ENCODE measurements around the gene H2AZ2.
A peak's percentile ranks its signal among the peaks of the same experiment; 100 is the strongest.
"Not testable (repeated sequence)": the region's sequence is repeated elsewhere in the genome, so short reads cannot be mapped to it uniquely, and the experiment has no call there.

The H2AZ2 gene

DNA sequence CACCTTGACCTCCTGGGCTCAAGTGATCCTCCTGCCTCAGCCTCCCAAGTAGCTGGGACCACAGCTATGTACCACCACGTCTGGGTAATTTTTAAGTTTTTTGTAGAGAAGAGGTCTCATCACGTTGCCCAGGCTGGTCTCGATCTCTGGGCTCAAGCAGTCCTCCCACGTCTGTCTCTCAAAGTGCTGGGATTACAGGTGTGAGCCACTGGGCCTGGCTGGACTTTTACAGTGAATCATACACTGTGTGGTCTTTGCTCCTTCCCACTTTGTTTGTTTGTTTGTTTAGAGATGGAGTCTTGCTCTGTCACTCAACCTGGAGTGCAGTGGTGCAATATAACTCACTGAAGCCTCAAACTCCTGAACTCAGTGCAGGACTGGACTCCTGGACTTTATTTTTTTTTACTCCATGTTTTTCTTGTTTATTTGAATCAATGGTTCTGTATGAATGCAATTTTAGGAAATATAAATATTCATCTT lies 38.9 kb downstream of the H2AZ2 start:
- Histone ChIP-seq H3K27ac (ENCODE audit: low read depth, low read length) (no peak overlapping the region), H3K4me3 (ENCODE audit: low read length) (no peak overlapping the region), H3K27me3 (ENCODE audit: insufficient read depth, low read length) (no peaks in the 10 kb centered on the region), H3K36me3 (ENCODE audit: insufficient read depth, low read length) (0 out of 2 replicates have a peak, but pooled peaks cover 4% of the 10 kb centered on the region), H3K4me1 (ENCODE audit: insufficient read depth, low read length) (no peaks in the 10 kb centered on the region), H3K9me3 (ENCODE audit: insufficient read depth, low read depth, low read length) (no peaks in the 10 kb centered on the region), H3K9ac (ENCODE audit: low read depth, low read length) (no peak overlapping the region)
- WGBS, result 86% methylated on average over 4 of the region's 4 CpGs

DNA sequence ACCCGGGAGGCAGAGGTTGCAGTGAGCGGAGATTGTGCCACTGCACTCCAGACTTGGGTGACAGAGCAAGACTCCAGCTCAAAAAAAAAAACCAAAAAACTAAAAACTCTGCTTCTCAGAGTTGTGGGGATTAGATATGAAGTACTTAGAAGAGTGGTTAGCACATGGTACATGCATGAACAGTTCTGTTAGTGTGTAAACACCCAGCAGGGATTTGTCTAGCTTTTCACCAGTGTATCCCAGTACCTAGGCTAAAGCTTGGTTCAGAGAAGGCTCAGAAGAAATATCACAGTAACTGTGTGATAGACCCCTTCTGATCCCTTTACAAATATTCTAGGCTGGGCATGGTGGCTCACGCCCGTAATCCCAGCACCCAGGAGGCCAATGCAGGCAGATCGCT lies 41.9 kb downstream of the H2AZ2 start:
- WGBS, result 91% methylated on average over 5 of the region's 5 CpGs
- Histone ChIP-seq H3K27ac (ENCODE audit: low read depth, low read length) (no peak overlapping the region), H3K27me3 (ENCODE audit: insufficient read depth, low read length) (no peaks in the 10 kb centered on the region)

DNA sequence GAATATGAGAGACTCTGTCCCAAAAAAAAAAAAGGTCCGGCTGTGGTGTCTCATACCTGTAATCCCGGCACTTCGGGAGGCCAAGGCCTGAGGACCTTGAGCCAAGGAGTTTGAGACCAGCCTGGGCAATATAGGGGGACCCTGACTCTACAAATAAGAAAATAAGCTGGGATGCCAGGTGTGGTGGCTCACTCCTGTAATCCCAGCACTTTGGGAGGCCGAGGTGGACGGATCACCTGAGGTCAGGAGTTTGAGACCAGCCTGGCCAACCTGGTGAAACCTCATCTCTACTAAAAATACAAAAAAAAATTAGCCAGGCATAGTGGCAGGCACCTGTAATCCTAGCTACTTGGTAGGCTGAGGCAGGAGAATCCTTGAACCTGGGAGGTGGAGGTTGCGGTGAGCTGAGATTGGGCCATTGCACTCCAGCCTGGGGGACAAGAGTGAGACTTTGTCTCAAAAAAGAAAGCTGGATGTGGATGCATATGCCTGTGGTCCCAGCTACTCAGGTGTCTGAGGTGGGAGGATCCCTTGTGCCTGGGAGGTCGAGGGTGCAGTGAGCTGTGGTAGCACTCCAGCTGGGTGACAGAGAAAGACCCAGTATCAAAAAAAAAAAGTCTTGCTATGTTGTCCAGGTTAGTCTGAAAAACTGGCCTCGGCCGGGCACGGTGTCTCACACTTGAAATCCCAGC lies 43.9 kb downstream of the H2AZ2 start:
- Histone ChIP-seq H3K27ac (ENCODE audit: low read depth, low read length) (0 out of 2 replicates have a peak overlapping the region, but pooled peaks have one; percentile 18), H3K36me3 (ENCODE audit: insufficient read depth, low read length) (peaks cover 50% of the 10 kb centered on the region)
- WGBS, result 92% methylated on average over 10 of the region's 10 CpGs
- not testable (repeated sequence) for H3K27me3 ChIP-seq (ENCODE audit: insufficient read depth, low read length); H3K4me3 ChIP-seq (ENCODE audit: low read length); H3K9ac ChIP-seq (ENCODE audit: low read depth, low read length); H3K4me1 ChIP-seq (ENCODE audit: insufficient read depth, low read length); H3K9me3 ChIP-seq (ENCODE audit: insufficient read depth, low read depth, low read length)

More for the DNA sequence above, 41.9 kb downstream of the H2AZ2 start:
- Histone ChIP-seq H3K4me3 (ENCODE audit: low read length) (no peak overlapping the region), H3K4me1 (ENCODE audit: insufficient read depth, low read length) (no peaks in the 10 kb centered on the region), H3K36me3 (ENCODE audit: insufficient read depth, low read length) (peaks cover 32% of the 10 kb centered on the region), H3K9ac (ENCODE audit: low read depth, low read length) (no peak overlapping the region), H3K9me3 (ENCODE audit: insufficient read depth, low read depth, low read length) (no peaks in the 10 kb centered on the region)

DNA sequence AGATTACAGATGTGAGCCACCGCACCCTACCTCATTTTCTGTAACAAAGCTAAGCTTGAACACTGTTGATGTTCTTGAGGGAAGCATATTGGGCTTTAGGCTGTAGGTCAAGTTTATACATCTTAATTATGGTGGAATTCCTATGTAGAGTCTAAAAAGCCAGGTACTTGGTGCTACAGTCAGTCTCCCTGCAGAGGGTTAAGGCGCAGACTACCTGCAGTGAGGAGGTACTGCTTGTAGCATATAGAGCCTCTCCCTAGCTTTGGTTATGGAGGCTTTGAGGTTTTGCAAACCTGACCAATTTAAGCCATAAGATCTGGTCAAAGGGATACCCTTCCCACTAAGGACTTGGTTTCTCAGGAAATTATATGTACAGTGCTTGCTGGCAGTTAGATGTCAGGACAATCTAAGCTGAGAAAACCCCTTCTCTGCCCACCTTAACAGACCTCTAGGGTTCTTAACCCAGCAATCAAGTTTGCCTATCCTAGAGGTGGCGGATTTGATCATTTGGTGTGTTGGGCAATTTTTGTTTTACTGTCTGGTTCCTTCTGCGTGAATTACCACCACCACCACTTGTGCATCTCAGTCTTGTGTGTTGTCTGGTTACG lies 45.4 kb downstream of the H2AZ2 start:
- H3K4me3 ChIP-seq (ENCODE audit: low read length), result no peak overlapping the region
- no peak overlapping the region for H3K9ac ChIP-seq (ENCODE audit: low read depth, low read length)
- no peaks in the 10 kb centered on the region for H3K9me3 ChIP-seq (ENCODE audit: insufficient read depth, low read depth, low read length)
- H3K36me3 ChIP-seq (ENCODE audit: insufficient read depth, low read length), result peaks cover 64% of the 10 kb centered on the region
- H3K27ac ChIP-seq (ENCODE audit: low read depth, low read length), result no peak overlapping the region; the same call in 1 of the 2 replicates
- WGBS, result 94% methylated on average over 4 of the region's 5 CpGs
- no peaks in the 10 kb centered on the region for H3K27me3 ChIP-seq (ENCODE audit: insufficient read depth, low read length)
- peaks cover 6% of the 10 kb centered on the region for H3K4me1 ChIP-seq (ENCODE audit: insufficient read depth, low read length)

DNA sequence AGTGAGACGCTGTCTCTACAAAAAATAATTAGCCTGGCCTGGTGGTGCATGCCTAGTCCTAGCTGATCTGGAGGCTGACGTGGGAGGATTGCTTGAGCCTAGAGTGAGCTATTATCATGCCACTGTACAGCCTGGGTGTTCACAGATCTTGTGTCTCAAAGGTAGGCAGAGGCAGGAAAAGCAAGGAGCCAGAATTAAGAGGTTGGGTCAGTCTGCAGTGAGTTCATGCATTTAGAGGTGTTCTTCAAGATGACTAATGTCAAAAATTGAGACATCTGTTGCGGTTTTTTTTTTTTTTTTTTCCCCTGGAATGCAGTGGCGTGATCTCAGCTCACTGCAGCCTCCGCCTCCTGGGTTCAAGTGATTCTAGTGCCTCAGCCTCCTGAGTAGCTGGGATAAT lies 46.0 kb downstream of the H2AZ2 start:
- H3K9me3 ChIP-seq (ENCODE audit: insufficient read depth, low read depth, low read length), result no peaks in the 10 kb centered on the region
- no peak overlapping the region for H3K4me3 ChIP-seq (ENCODE audit: low read length)
- H3K27me3 ChIP-seq (ENCODE audit: insufficient read depth, low read length), result no peaks in the 10 kb centered on the region
- whole genome bisulfite sequencing, result 96% methylated on average over 5 of the region's 5 CpGs
- no peak overlapping the region for H3K27ac ChIP-seq (ENCODE audit: low read depth, low read length)
- peaks cover 66% of the 10 kb centered on the region for H3K36me3 ChIP-seq (ENCODE audit: insufficient read depth, low read length)
- H3K9ac ChIP-seq (ENCODE audit: low read depth, low read length), result no peak overlapping the region
- H3K4me1 ChIP-seq (ENCODE audit: insufficient read depth, low read length), result peaks cover 6% of the 10 kb centered on the region

DNA sequence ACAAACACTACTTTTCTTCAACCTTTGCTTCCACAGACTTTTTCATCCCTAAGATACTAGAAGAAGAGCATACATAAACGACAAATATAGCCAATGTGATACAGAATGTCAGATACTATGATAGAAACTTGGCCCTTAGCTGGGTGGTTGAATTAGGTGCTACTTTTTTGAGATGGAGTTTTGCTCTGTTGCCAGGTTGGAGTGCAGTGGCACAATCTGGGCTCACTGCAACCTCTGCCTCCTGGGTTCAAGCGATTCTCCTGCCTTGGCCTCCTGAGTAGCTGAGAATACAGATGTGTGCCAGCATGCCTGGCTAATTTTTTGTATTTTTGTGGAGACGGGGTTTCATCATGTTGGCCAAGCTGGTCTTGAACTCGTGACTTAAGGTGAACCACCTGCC lies 47.9 kb downstream of the H2AZ2 start:
- H3K9me3 ChIP-seq (ENCODE audit: insufficient read depth, low read depth, low read length), result no peaks in the 10 kb centered on the region
- H3K36me3 ChIP-seq (ENCODE audit: insufficient read depth, low read length), result peaks cover 66% of the 10 kb centered on the region
- H3K4me1 ChIP-seq (ENCODE audit: insufficient read depth, low read length), result peaks cover 6% of the 10 kb centered on the region
- 73% methylated on average over 4 of the region's 4 CpGs for WGBS
- H3K27me3 ChIP-seq (ENCODE audit: insufficient read depth, low read length), result no peaks in the 10 kb centered on the region
- no peak overlapping the region for H3K9ac ChIP-seq (ENCODE audit: low read depth, low read length)
- no peak overlapping the region for H3K4me3 ChIP-seq (ENCODE audit: low read length)
- no peak overlapping the region for H3K27ac ChIP-seq (ENCODE audit: low read depth, low read length)

DNA sequence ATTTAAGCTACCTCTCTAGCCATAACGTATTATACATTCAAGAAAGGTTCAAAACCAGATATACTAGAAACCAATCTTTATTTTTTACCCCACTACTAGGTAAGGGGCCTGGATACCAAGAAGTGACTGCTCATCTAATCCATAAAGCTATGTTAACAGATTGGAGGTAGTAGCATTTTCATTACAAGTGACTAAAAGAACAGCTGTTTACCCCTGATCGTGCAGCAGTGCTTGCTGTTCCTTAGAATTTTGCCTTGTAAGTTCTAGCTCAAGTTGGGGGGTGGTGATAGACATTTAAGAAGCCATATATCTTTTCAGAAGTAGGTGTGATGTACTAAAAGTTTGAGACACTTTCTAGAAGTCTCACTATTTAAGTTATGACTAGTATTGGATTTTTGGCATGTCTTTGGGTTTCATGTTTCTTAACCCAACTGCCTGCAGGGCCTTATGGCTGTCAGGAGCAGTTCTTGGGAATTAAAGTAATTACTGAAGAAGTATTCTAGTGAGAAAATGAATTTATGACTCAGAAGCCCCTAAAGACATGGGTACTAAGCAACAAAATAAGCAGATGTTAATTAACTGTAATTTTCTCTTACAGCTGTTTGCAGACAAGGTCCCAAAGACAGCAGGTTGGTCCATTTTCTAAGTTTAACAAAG lies 49.1 kb downstream of the H2AZ2 start:
- peaks cover 6% of the 10 kb centered on the region for H3K4me1 ChIP-seq (ENCODE audit: insufficient read depth, low read length)
- H3K27ac ChIP-seq (ENCODE audit: low read depth, low read length), result peak overlapping the region; percentile 53
- H3K9me3 ChIP-seq (ENCODE audit: insufficient read depth, low read depth, low read length), result no peaks in the 10 kb centered on the region
- H3K36me3 ChIP-seq (ENCODE audit: insufficient read depth, low read length), result peaks cover 62% of the 10 kb centered on the region
- peak overlapping the region; percentile 94 for H3K4me3 ChIP-seq (ENCODE audit: low read length)
- H3K9ac ChIP-seq (ENCODE audit: low read depth, low read length), result peak overlapping the region; percentile 100
- H3K27me3 ChIP-seq (ENCODE audit: insufficient read depth, low read length), result no peaks in the 10 kb centered on the region
- 74% methylated on average over 2 of the region's 2 CpGs for WGBS

DNA sequence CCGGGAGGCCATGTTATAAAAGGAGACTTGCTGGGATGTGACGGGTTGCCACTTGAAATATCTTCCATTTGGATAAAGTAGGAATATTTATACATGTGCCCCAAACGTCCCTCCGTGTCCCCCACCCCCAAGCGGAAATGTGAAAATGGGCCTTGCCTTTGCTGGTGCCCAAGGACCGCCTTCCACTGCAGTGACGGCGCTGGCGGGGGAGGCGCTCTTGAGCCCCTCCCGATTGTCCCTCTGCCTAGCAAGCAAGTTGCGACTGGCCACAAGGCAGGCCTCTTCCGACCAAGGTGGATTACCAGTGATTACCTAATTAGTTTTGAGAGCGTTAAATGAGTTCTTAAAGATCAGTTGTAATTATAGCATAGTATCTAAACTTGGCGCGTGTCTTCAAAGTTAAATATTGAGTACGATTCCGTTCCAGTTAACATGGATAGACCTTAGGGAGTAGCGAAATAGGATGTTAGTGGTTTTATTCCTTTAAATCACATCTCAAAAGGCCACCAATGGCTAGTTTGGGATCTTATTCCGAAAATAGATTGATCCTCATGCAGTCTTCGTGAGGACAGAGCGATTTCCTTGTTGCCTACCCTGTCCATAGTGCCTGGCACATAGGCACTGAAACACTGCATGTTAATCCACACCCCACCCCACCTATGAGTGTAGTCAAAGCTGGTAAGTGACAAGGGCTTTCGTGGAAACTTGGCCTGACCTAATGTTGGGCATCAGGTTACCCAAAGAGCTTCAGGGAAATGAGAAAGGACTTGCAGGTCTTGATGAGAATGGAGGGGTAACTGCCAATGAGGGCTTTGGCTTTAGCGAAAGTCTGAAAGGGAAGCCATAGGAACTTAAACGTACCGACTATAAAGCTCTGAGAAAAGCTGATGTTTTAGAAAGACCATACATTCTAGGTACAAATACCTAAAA lies 50.3 kb downstream of the H2AZ2 start:
- H3K9me3 ChIP-seq (ENCODE audit: insufficient read depth, low read depth, low read length), result no peaks in the 10 kb centered on the region
- H3K36me3 ChIP-seq (ENCODE audit: insufficient read depth, low read length), result peaks cover 50% of the 10 kb centered on the region
- H3K4me1 ChIP-seq (ENCODE audit: insufficient read depth, low read length), result peaks cover 6% of the 10 kb centered on the region
- peak overlapping the region; percentile 94 for H3K27ac ChIP-seq (ENCODE audit: low read depth, low read length)
- peak overlapping the region; percentile 94 for H3K4me3 ChIP-seq (ENCODE audit: low read length)
- no peaks in the 10 kb centered on the region for H3K27me3 ChIP-seq (ENCODE audit: insufficient read depth, low read length)
- 3% methylated on average over 26 of the region's 26 CpGs for WGBS
- H3K9ac ChIP-seq (ENCODE audit: low read depth, low read length), result peak overlapping the region; percentile 100

DNA sequence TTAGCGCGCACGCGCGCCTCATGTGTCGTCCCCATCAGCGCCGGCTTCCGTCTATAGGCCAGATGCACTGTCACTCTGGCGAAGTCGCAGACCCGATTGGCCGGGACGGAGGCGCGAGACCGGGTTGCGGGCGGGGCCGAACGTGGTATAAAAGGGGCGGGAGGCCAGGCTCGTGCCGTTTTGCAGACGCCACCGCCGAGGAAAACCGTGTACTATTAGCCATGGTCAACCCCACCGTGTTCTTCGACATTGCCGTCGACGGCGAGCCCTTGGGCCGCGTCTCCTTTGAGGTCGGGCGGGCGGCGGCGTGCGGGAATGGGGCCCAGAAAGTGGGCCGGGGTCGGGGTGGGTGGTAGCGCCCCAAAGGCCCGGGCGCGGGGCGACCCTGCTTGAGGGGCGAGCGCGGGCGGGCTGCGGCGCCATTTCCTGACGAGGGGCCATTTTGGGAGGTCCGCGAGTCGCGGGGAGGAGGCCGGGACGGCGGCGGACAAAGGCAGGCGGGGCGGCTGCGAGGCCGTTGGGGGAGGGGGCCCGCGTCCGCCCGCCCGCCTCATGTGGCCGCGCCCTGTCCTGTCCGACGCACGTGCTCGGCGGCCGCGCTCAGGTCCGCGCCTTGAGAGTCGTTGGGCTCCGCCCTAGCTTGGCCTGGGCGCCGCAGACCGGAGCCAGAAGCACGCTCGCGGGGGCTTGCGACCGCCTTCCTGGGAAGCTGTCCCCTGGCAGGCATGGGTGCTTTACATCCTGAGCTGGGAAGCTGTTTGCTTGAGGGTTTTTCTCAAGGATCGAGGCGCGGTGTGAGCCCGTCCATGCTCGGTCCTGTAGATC lies 51.2 kb downstream of the H2AZ2 start, which contains the start of gene PPIA:
TSS of gene PPIA (plus strand) at position 178 of the 825 bp plus-strand sequence. CDS start at position 222, 44 bp downstream.
- under 1% methylated on average over 99 of the region's 99 CpGs for WGBS
- H3K9ac ChIP-seq (ENCODE audit: low read depth, low read length), result peak within 1 kb of the TSS; percentile 100
- peak within 1 kb of the TSS; percentile 94 for H3K4me3 ChIP-seq (ENCODE audit: low read length)
- H3K27ac ChIP-seq (ENCODE audit: low read depth, low read length), result peak within 1 kb of the TSS; percentile 94
- no peaks in the 10 kb centered on the region for H3K27me3 ChIP-seq (ENCODE audit: insufficient read depth, low read length)
- H3K36me3 ChIP-seq (ENCODE audit: insufficient read depth, low read length), result peaks cover 41% of the 10 kb centered on the region
- H3K4me1 ChIP-seq (ENCODE audit: insufficient read depth, low read length), result peaks cover 6% of the 10 kb centered on the region
- H3K9me3 ChIP-seq (ENCODE audit: insufficient read depth, low read depth, low read length), result no peaks in the 10 kb centered on the region

DNA sequence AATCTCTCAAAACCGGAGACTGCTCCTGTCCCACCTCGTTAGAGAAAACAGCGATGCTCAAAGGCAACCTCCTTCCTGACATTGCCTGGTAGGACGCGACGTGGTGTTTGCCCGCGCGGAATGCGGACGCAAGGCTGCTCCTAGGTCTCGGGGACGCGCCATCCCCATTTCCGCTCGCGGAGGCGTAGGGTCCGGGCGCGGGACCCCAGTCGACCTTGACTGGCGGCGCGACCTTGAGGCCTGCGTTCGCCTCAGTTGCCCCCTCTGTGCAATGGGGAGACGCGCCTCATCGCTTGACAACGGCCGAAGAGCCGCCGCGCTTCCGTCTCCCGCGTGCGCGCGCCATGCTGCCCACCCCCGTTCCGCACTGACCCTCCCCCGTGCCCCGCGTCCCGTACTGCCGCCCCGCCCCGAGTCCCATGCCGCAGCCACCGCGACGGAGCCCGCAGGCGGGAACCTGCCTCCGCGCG lies 51.8 kb downstream of the H2AZ2 start:
- H3K4me1 ChIP-seq (ENCODE audit: insufficient read depth, low read length), result peaks cover 6% of the 10 kb centered on the region
- H3K36me3 ChIP-seq (ENCODE audit: insufficient read depth, low read length), result peaks cover 35% of the 10 kb centered on the region
- peak overlapping the region; percentile 94 for H3K4me3 ChIP-seq (ENCODE audit: low read length)
- peak overlapping the region; percentile 83 for H3K9ac ChIP-seq (ENCODE audit: low read depth, low read length)
- peak overlapping the region; percentile 94 for H3K27ac ChIP-seq (ENCODE audit: low read depth, low read length)
- no peaks in the 10 kb centered on the region for H3K27me3 ChIP-seq (ENCODE audit: insufficient read depth, low read length)
- WGBS, result under 1% methylated on average over 59 of the region's 59 CpGs
- no peaks in the 10 kb centered on the region for H3K9me3 ChIP-seq (ENCODE audit: insufficient read depth, low read depth, low read length)

All from HUES64 (cell line).